Endothelial cell of umbilical vein (primary cell): ENCODE data around the gene INO80C. TPM values are rescaled to one million over a fixed set of nuclear protein-coding genes. Genes with fewer than 3 reads are reported as not detected.
"Not testable (repeated sequence)": the region's sequence is repeated elsewhere in the genome, so short reads cannot be mapped to it uniquely, and the experiment has no call there.

Experiments
- BruUV-seq: library from RNA; stranded (reverse); fragments of 400-500 nt; replicated peaks from 2 replicates; lab custom pipeline; 2021; lab: Mats Ljungman, UMichigan
- CTCF ChIA-PET: fragments of 300-600, 350-600 bp; sonication (Branson Sonifier 250); formaldehyde crosslinking; loops from one replicate; lab custom pipeline; 2021; ENCODE audit warnings: antibody characterized with exemption, inconsistent platforms; lab: Charles Lee
- POLR2A ChIA-PET: fragments of 300-600, 350-600 bp; sonication (Branson Sonifier 250); formaldehyde crosslinking; loops from one replicate; lab custom pipeline; 2021; ENCODE audit warnings: antibody characterized with exemption, inconsistent platforms; lab: Charles Lee
- DNase-seq: peaks from one replicate; pipeline ENCODE4 v3.0.0-alpha.2; 2011; ENCODE audit warnings: low read depth, low spot score
- FAIRE-seq: peaks from 2 replicates; lab custom pipeline; 2011; peaks lifted over from hg19 to GRCh38; lab: Jason Lieb, UNC
- H2AFZ ChIP-seq: 2 replicates; pipeline ENCODE4 v1.6.0; 2012; ENCODE audit warnings: low read depth, low read length, control low read depth, inconsistent platforms
- H3K27ac ChIP-seq: 2 replicates; pipeline ENCODE4 v1.5.1; 2011; ENCODE audit warnings: low read depth, mild to moderate bottlenecking, control low read depth, low read length, moderate library complexity; ENCODE audit not compliant: insufficient read depth
- H3K27me3 ChIP-seq, 2 experiments: 2 replicates each; pipeline versions ENCODE4 v1.6.0 to v1.6.1; 2011; ENCODE audit warnings: low read length in 2 of 2, mixed read lengths in 1 of 2; ENCODE audit not compliant: control insufficient read depth in 2 of 2, insufficient read depth in 2 of 2
- H3K36me3 ChIP-seq, 2 experiments: 2 replicates in 1 of 2; 3 replicates in 1 of 2; pipeline ENCODE4 v1.5.1; 2011; ENCODE audit warnings: low read length in 2 of 2, mild to moderate bottlenecking in 1 of 2, moderate library complexity in 1 of 2; ENCODE audit not compliant: control insufficient read depth in 2 of 2, insufficient read depth in 2 of 2; ENCODE audit errors: extremely low read depth in 1 of 2
- H3K4me1 ChIP-seq: 3 replicates; pipeline ENCODE4 v1.5.1; 2011; ENCODE audit warnings: mild to moderate bottlenecking, low read length; ENCODE audit not compliant: control insufficient read depth, insufficient read depth; ENCODE audit errors: extremely low read depth
- H3K4me2 ChIP-seq: 2 replicates; pipeline ENCODE4 v1.6.1; 2011; ENCODE audit warnings: low read length, control low read depth, mixed read lengths; ENCODE audit not compliant: insufficient read depth
- H3K4me3 ChIP-seq, 3 experiments: fragments of 200-600 bp in 1 of 3; sonication (generic), shearing (Covaris generic) in 1 of 3; replicated peaks in 1 of 3; 2 replicates each; pipeline ENCODE4 v1.5.1; 2011 to 2016; ENCODE audit warnings: control low read depth in 3 of 3, low read length in 3 of 3, mild to moderate bottlenecking in 2 of 3, inconsistent platforms in 1 of 3, low read depth in 1 of 3, moderate library complexity in 1 of 3; ENCODE audit not compliant: insufficient read depth in 1 of 3
- H3K79me2 ChIP-seq: 2 replicates; pipeline ENCODE4 v1.6.0; 2012; ENCODE audit warnings: low read length, inconsistent platforms; ENCODE audit not compliant: control insufficient read depth, insufficient read depth
- H3K9ac ChIP-seq: replicated peaks from 2 replicates; pipeline ENCODE3; 2011; ENCODE audit warnings: low read length, control low read depth; ENCODE audit not compliant: insufficient read depth; ENCODE audit errors: extremely low read depth
- H3K9me1 ChIP-seq: replicated peaks from 3 replicates; pipeline ENCODE4 v1.6.0; 2011; ENCODE audit warnings: mild to moderate bottlenecking, low read length; ENCODE audit not compliant: control insufficient read depth, insufficient read depth; ENCODE audit errors: extremely low read depth
- H3K9me3 ChIP-seq: replicated peaks from 2 replicates; pipeline ENCODE4 v1.5.1; 2012; ENCODE audit warnings: low read length, inconsistent platforms; ENCODE audit not compliant: control insufficient read depth, insufficient read depth
- H4K20me1 ChIP-seq: replicated peaks from 2 replicates; pipeline ENCODE3; 2011; ENCODE audit warnings: mild to moderate bottlenecking, low read length; ENCODE audit not compliant: control insufficient read depth, insufficient read depth; ENCODE audit errors: extremely low read depth
- GATA2 ChIP-seq: IDR thresholded peaks from 2 replicates; pipeline ENCODE4 v1.7.0; 2011; ENCODE audit warnings: low read depth, mild to moderate bottlenecking, moderate library complexity, mixed read lengths, low read length; ENCODE audit not compliant: insufficient read length, insufficient read depth
- POLR2AphosphoS5 ChIP-seq: IDR thresholded peaks from 2 replicates; pipeline ENCODE4 v1.6.1; 2012; ENCODE audit warnings: low read depth, mild to moderate bottlenecking, control low read depth, low read length, moderate library complexity; ENCODE audit not compliant: insufficient read depth
- dilution Hi-C: fragments of 300-500 bp; cut with MboI; formaldehyde crosslinking; loops from one replicate; pipeline ENCODE4 v1.15.0; 2019; ENCODE audit warnings: low sequenced_read_pairs; ENCODE audit not compliant: extremely low pct_ligation_motif_present
- intact Hi-C: fragments of 100-400 bp; cut with micrococcal nuclease; formaldehyde crosslinking; loops from one replicate; pipeline ENCODE4 v1.10.0; 2022
- polyA plus RNA-seq, 4 experiments: library from polyadenylated mRNA; depleted of rRNA in 3 of 4; stranded (reverse) in 3 of 4; unstranded in 1 of 4; fragments of >200 nt; gene quantifications; 2 replicates each; pipeline versions ENCODE4 v1.2.1 to v1.2.3, GENCODE V29; 2011 to 2012; ENCODE audit warnings: missing spikeins in 1 of 4
- total RNA-seq: library from RNA; stranded (reverse); gene quantifications from 2 replicates; pipeline ENCODE4 v1.2.3, GENCODE V29; 2021

The INO80C gene
- total and polyA plus RNA-seq, 2 donors (not counting 3 experiments of a cell fraction or from before 2014, with no cell fraction given), result 43.4 to 56.0 TPM

- peaks cover 43% of the 10 kb centered on the region for H3K79me2 ChIP-seq
- no peaks in the 10 kb centered on the region for H4K20me1 ChIP-seq
- no peak overlapping the region for H3K9ac ChIP-seq
- H3K9me3 ChIP-seq, result no peaks in the 10 kb centered on the region
- intact Hi-C loops, result loop anchor here (1.0 to 10.0 kb wide), 2 partner anchors 11 to 225 kb away; no protein-coding TSS in a partner anchor
- no peaks in the 10 kb centered on the region for H3K9me1 ChIP-seq
- ChIA-PET POLR2A (interaction anchor here (1.0 kb wide), 1 partner anchor 9 kb away, joined by 3 read pairs; no protein-coding TSS in a partner anchor), CTCF (interaction anchor here (0.7 to 3.8 kb wide), 4 partner anchors 9 to 103 kb away, joined by 3 to 23 read pairs (median 6); no protein-coding TSS in a partner anchor)
- no peaks in the 10 kb centered on the region for H3K27me3 ChIP-seq
- no peak for TF ChIP-seq POLR2AphosphoS5
- TF ChIP-seq GATA2, result peak; percentile 29
- DNase-seq, result peak; percentile 37
- dilution Hi-C loops, result no loop called here
- FAIRE-seq, result no peak
- no peak overlapping the region for H3K27ac ChIP-seq
- peaks cover 29% of the 10 kb centered on the region for H3K4me1 ChIP-seq
- H3K4me3 ChIP-seq, result no peak overlapping the region
- no TSS peak for BruUV-seq
- no peak overlapping the region for H2AFZ ChIP-seq
- H3K4me2 ChIP-seq, result peak overlapping the region; percentile 19
- H3K36me3 ChIP-seq, result no peaks in the 10 kb centered on the region
Observed at GRCh38 chr18:35489913-35490490, 7.8 kb downstream of the INO80C start.

- H3K9ac ChIP-seq, H3K27ac ChIP-seq, intact Hi-C loops, FAIRE-seq, dilution Hi-C loops, H4K20me1 ChIP-seq, H3K36me3 ChIP-seq, H3K27me3 ChIP-seq, H3K4me3 ChIP-seq, H2AFZ ChIP-seq, DNase-seq, BruUV-seq, H3K4me2 ChIP-seq, POLR2A ChIA-PET, H3K9me1 ChIP-seq, H3K9me3 ChIP-seq: not testable (repeated sequence)
- Histone ChIP-seq H3K79me2 (peaks cover 38% of the 10 kb centered on the region), H3K4me1 (peaks cover 29% of the 10 kb centered on the region)
- CTCF ChIA-PET, result interaction anchor here (3.8 kb wide), 1 partner anchor 11 kb away, joined by 23 read pairs; no protein-coding TSS in a partner anchor
Observed at GRCh38 chr18:35489281-35489680, 8.5 kb downstream of the INO80C start.

- H3K27me3 ChIP-seq, dilution Hi-C loops, H2AFZ ChIP-seq, DNase-seq, POLR2A ChIA-PET, BruUV-seq, H3K4me3 ChIP-seq, H3K27ac ChIP-seq, H4K20me1 ChIP-seq, H3K9ac ChIP-seq, H3K9me3 ChIP-seq, intact Hi-C loops, FAIRE-seq, H3K9me1 ChIP-seq, H3K4me2 ChIP-seq, H3K36me3 ChIP-seq: not testable (repeated sequence)
- Histone ChIP-seq H3K4me1 (peaks cover 29% of the 10 kb centered on the region), H3K79me2 (peaks cover 39% of the 10 kb centered on the region)
- CTCF ChIA-PET, result interaction anchor here (1.0 to 1.4 kb wide), 2 partner anchors 9 to 15 kb away, joined by 4 read pairs; no protein-coding TSS in a partner anchor
Observed at GRCh38 chr18:35488396-35488795, 9.4 kb downstream of the INO80C start.
